GM12878 (cell line): ENCODE results near the gene RHAG. TPM values are rescaled to one million over a fixed set of nuclear protein-coding genes. Genes with fewer than 3 reads are reported as not detected.
"Not testable (repeated sequence)": the region's sequence is repeated elsewhere in the genome, so short reads cannot be mapped to it uniquely, and the experiment has no call there.

Experiments
- ATAC-seq: fragments of 200-7000 bp; cut with Tn5 transposase; 3 replicates; pipeline ENCODE4 v1.9.1; 2020; ENCODE audit warnings: mild to moderate bottlenecking, moderate library complexity
- BruUV-seq: library from RNA; stranded (reverse); fragments of 400-500 nt; replicated peaks from 2 replicates; lab custom pipeline; 2021; lab: Mats Ljungman, UMichigan
- CTCF ChIA-PET: fragments of 300-600 bp; sonication (Branson Sonifier 250); formaldehyde crosslinking; extraction: SDS; loops from one replicate; lab custom pipeline; 2021; ENCODE audit warnings: inconsistent platforms; lab: Yijun Ruan, JAX
- POLR2A ChIA-PET: fragments of 350-600 bp; formaldehyde crosslinking; extraction: SDS; loops from one replicate; lab custom pipeline; 2021; ENCODE audit warnings: inconsistent platforms; lab: Charles Lee
- RAD21 ChIA-PET: fragments of 300-600 bp; sonication (Branson Sonifier 250); formaldehyde crosslinking; loops from one replicate; lab custom pipeline; 2023; ENCODE audit warnings: antibody characterized with exemption; ENCODE audit not compliant: unreplicated experiment; lab: Charles Lee
- SMC1A ChIA-PET: fragments of 300-600 bp; sonication (Branson Sonifier 250); formaldehyde crosslinking; loops from one replicate; lab custom pipeline; 2023; ENCODE audit not compliant: unreplicated experiment, uncharacterized antibody; lab: Charles Lee
- DNase-seq: peaks from one replicate; pipeline ENCODE4 v3.0.0-alpha.2; 2011; ENCODE audit warnings: low read depth, low spot score
- FAIRE-seq: peaks from 3 replicates; lab custom pipeline; 2011; peaks lifted over from hg19 to GRCh38; lab: Jason Lieb, UNC
- H2AFZ ChIP-seq: 2 replicates; pipeline ENCODE4 v1.6.0; 2011; ENCODE audit warnings: low read depth, low read length, control low read depth; ENCODE audit not compliant: control insufficient read depth
- H3K27ac ChIP-seq: 2 replicates; pipeline ENCODE4 v1.5.1; 2011; ENCODE audit warnings: control low read depth; ENCODE audit not compliant: control insufficient read depth, insufficient read depth
- H3K27me3 ChIP-seq, 2 experiments: replicated peaks in 1 of 2; 2 replicates each; pipeline versions ENCODE4 v1.6.0 to v1.6.1; 2011; ENCODE audit warnings: low read length in 1 of 2; ENCODE audit not compliant: control insufficient read depth in 2 of 2, insufficient read depth in 2 of 2
- H3K36me3 ChIP-seq, 2 experiments: 2 replicates each; pipeline ENCODE4 v1.5.1; 2011; ENCODE audit warnings: low read length in 1 of 2; ENCODE audit not compliant: control insufficient read depth in 2 of 2, insufficient read depth in 2 of 2
- H3K4me1 ChIP-seq: 2 replicates; pipeline ENCODE4 v1.6.1; 2011; ENCODE audit warnings: mild to moderate bottlenecking, low read length, moderate library complexity, mixed read lengths; ENCODE audit not compliant: control insufficient read depth, insufficient read depth
- H3K4me2 ChIP-seq: 2 replicates; pipeline ENCODE4 v1.6.0; 2011; ENCODE audit warnings: control low read depth; ENCODE audit not compliant: control insufficient read depth, insufficient read depth
- H3K4me3 ChIP-seq: fragments of 200-600 bp; sonication (generic); 2 replicates; pipeline ENCODE4 v1.5.1; 2016
- H3K79me2 ChIP-seq: 2 replicates; pipeline ENCODE4 v1.6.0; 2011; ENCODE audit warnings: low read length; ENCODE audit not compliant: control insufficient read depth, insufficient read depth
- H3K9ac ChIP-seq: 2 replicates; pipeline ENCODE4 v1.8.0; 2011; ENCODE audit warnings: low read length, control low read depth, mixed read lengths; ENCODE audit not compliant: control insufficient read depth, insufficient read depth
- H3K9me3 ChIP-seq: replicated peaks from 3 replicates; pipeline ENCODE4 v1.5.1; 2011; ENCODE audit warnings: mild to moderate bottlenecking, low read length; ENCODE audit not compliant: control insufficient read depth, insufficient read depth
- H4K20me1 ChIP-seq: 2 replicates; pipeline ENCODE4 v1.6.0; 2011; ENCODE audit not compliant: control insufficient read depth, insufficient read depth
- USF2 ChIP-seq: IDR thresholded peaks from 2 replicates; pipeline ENCODE4 v1.6.1; 2011; ENCODE audit warnings: low read depth, low read length, improper control_type of control experiment, borderline replicate concordance
- YBX1 ChIP-seq: fragments of 450-650 bp; IDR thresholded peaks from 2 replicates; pipeline ENCODE4 v1.6.1; 2016; ENCODE audit warnings: antibody characterized with exemption
- ZNF687 ChIP-seq: fragments of 450-650 bp; IDR thresholded peaks from 2 replicates; pipeline ENCODE4 v1.6.1; 2017; ENCODE audit warnings: mild to moderate bottlenecking, moderate library complexity
- ZSCAN29 ChIP-seq: fragments of 450-650 bp; IDR thresholded peaks from 2 replicates; pipeline ENCODE4 v1.6.1; 2017; ENCODE audit warnings: mild to moderate bottlenecking, moderate library complexity
- WGBS: methylation state at CpG from one replicate; pipeline ENCODE4 v1.1.6; 2016; ENCODE audit warnings: low lambda C conversion rate; ENCODE audit not compliant: insufficient replicate concordance, insufficient coverage; ENCODE audit errors: missing lambda C conversion rate; 5-methylcytosine and 5-hydroxymethylcytosine counted together
- in situ Hi-C: fragments of 300-500 bp; cut with MboI; formaldehyde crosslinking; loops from 9 replicates; pipeline ENCODE4 v1.14.3; 2018; ENCODE audit warnings: mixed read lengths
- intact Hi-C: fragments of 100-400 bp; cut with micrococcal nuclease; formaldehyde crosslinking; loops from one replicate; pipeline ENCODE4 v1.14.2; 2022; ENCODE audit not compliant: unreplicated experiment
- polyA plus RNA-seq, 11 experiments: library from polyadenylated mRNA; depleted of rRNA in 4 of 11; unstranded in 6 of 11; stranded (reverse) in 5 of 11; fragments of >200 nt; fragmentation: Nextera tagmentation in 4 of 11; fragmentation: Illumina TruSeq in 1 of 11; extraction: Ambion mirVana in 4 of 11; extraction: Trizol in 1 of 11; gene quantifications; 1 replicate in 1 of 11; 2 replicates in 10 of 11; pipeline versions ENCODE4 v1.2.1 to v1.2.3, GENCODE V29; 2011 to 2016; ENCODE audit warnings: inconsistent platforms in 2 of 11, missing spikeins in 2 of 11, low read depth in 1 of 11
- total RNA-seq, 4 experiments: library from RNA; depleted of rRNA in 3 of 4; stranded (reverse); fragments of >200 nt in 3 of 4; fragmentation: Illumina TruSeq in 1 of 4; extraction: Trizol in 1 of 4; gene quantifications; 2 replicates each; pipeline versions ENCODE4 v1.2.1 to v1.2.3, GENCODE V29; 2013 to 2021

RHAG gene
- total and polyA plus RNA-seq, 10 of the 15 experiments (the other 5 are each of a cell fraction or from before 2014, with no cell fraction given) = 0.06 to 0.18 (median 0.10) TPM; not detected in 6

DNA sequence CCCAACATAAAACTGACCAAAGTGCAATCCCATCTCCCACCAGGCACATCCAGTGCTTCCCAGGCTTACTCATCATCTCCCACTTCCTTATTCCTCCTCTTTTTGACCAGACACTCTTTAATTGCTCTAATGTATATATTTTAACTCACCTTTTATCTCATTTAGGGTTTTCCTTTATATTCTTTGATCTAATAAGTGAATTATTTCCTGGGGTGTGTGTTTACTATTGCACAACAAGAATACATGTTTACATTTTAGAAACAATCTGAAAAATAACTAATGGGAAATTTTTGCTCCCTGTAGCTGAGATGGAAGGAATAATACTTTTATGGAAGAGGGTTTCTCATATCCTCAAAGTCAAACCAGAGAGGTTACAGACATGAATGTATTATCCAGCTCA, 18.4 kb downstream of the RHAG start (continued):
- no peak for TF ChIP-seq USF2

- POLR2A ChIA-PET, H3K79me2 ChIP-seq, H3K36me3 ChIP-seq, DNase-seq, H3K4me3 ChIP-seq, BruUV-seq, intact Hi-C loops, H3K9me3 ChIP-seq, ATAC-seq, H3K4me1 ChIP-seq, in situ Hi-C loops, H2AFZ ChIP-seq, SMC1A ChIA-PET, H3K27me3 ChIP-seq, H3K9ac ChIP-seq, H4K20me1 ChIP-seq, FAIRE-seq, H3K27ac ChIP-seq, RAD21 ChIA-PET, H3K4me2 ChIP-seq: not testable (repeated sequence)
- 16% methylated on average over 5 of the region's 5 CpGs for WGBS
- CTCF ChIA-PET = interaction anchor here (9.8 kb wide), 1 partner anchor 83 kb away, joined by 98 read pairs; no protein-coding TSS in a partner anchor
Measured at GRCh38 chr6:49614144-49614543, 22.5 kb downstream of the RHAG start.

DNA sequence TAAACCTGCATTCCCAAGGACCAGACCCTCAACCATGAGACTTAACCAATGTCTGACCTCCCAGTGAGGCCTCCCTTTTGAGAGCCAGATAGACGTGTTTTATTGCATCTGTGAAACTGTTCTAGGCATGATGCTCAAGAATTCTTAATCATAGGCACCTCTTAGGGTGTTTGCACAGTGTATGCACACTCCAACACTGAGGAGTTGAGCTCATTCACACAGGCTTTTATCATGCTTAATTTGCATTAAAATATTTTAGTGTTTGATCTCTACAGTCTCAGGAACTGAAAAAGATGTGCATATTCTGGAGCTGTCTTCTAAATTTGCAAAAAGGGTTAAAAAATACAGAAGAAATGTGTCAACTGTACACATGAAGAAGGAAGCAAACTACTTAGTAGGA, 27.4 kb downstream of the RHAG start:
- H2AFZ ChIP-seq = no peak overlapping the region
- no peak overlapping the region for H3K9ac ChIP-seq
- ChIA-PET POLR2A (no interaction called here), SMC1A (no interaction called here), CTCF (interaction anchor here (0.5 to 9.8 kb wide), 4 partner anchors 11 to 78 kb away, joined by 3 to 98 read pairs (median 5); no protein-coding TSS in a partner anchor), RAD21 (no interaction called here)
- H3K27ac ChIP-seq = no peak overlapping the region
- no peaks in the 10 kb centered on the region for H3K9me3 ChIP-seq
- DNase-seq (no peak), ATAC-seq (no peak), FAIRE-seq (no peak)
- in situ Hi-C loops = loop anchor here (5.0 kb wide), 1 partner anchor 82 kb away; no protein-coding TSS in a partner anchor
- no TSS peak for BruUV-seq
- H3K36me3 ChIP-seq = no peaks in the 10 kb centered on the region
- no peaks in the 10 kb centered on the region for H3K79me2 ChIP-seq
- 0% methylated on average over 1 of the region's 1 CpG for WGBS
- H4K20me1 ChIP-seq = no peaks in the 10 kb centered on the region
- no peaks in the 10 kb centered on the region for H3K4me1 ChIP-seq
- H3K4me3 ChIP-seq = no peak overlapping the region
- H3K27me3 ChIP-seq = no peaks in the 10 kb centered on the region
- intact Hi-C loops = no loop called here
- no peak overlapping the region for H3K4me2 ChIP-seq
- TF ChIP-seq ZSCAN29 (no peak), YBX1 (no peak), ZNF687 (no peak)
